Stomach (tissue), 9 donors: ENCODE results near the gene HTN1. TPM values are rescaled to one million over a fixed set of nuclear protein-coding genes. Genes with fewer than 3 reads are reported as not detected.

Source experiments
- DNase-seq, 2 donors: peaks; one replicate each; pipeline versions ENCODE4 v3.0.0 to v3.0.0-alpha.2; 2013 to 2019
- H3K27ac ChIP-seq, 5 donors: fragments of 200-600 bp in 4 of 5; sonication (generic) in 4 of 5; one replicate each; pipeline ENCODE4 v1.5.1; 2013 to 2019; ENCODE audit warnings: mild to moderate bottlenecking in 1 of 5, moderate library complexity in 1 of 5
- H3K27me3 ChIP-seq, 3 donors: fragments of 200-600 bp; sonication (generic); one replicate each; pipeline ENCODE4 v1.5.1; 2017 to 2019; ENCODE audit warnings: mixed run types in 1 of 3
- H3K36me3 ChIP-seq, 4 donors: fragments of 200-600 bp; sonication (generic); 1 replicate in 3 of 4; 2 replicates in 1 of 4; pipeline ENCODE4 v1.5.1; 2016 to 2019
- H3K4me1 ChIP-seq, 4 donors: fragments of 200-600 bp; sonication (generic); one replicate each; pipeline ENCODE4 v1.5.1; 2016 to 2019
- H3K4me3 ChIP-seq, 4 donors: fragments of 200-600 bp; sonication (generic) in 3 of 4; one replicate each; pipeline ENCODE4 v1.5.1; 2016 to 2019; ENCODE audit warnings: mild to moderate bottlenecking in 1 of 4
- H3K9me3 ChIP-seq, 4 donors: fragments of 200-600 bp; sonication (generic); one replicate each; pipeline ENCODE4 v1.5.1; 2016 to 2019
- CTCF ChIP-seq, 7 experiments: fragments of 450-650 bp in 4 of 7; fragments of 200-600 bp in 3 of 7; sonication (generic) in 3 of 7; IDR thresholded peaks; one replicate each; pipeline ENCODE4 v1.5.1; 2016 to 2019; ENCODE audit warnings: antibody characterized with exemption in 7 of 7, control low read depth in 2 of 7, mild to moderate bottlenecking in 1 of 7
- EP300 ChIP-seq: sonication (generic); formaldehyde crosslinking; IDR thresholded peaks from one replicate; pipeline ENCODE4 v1.6.1; 2017; ENCODE audit warnings: antibody characterized with exemption
- POLR2A ChIP-seq, 4 donors: fragments of 450-650 bp; IDR thresholded peaks; one replicate each; pipeline ENCODE4 v1.6.1; 2016; ENCODE audit warnings: antibody characterized with exemption in 4 of 4, control low read depth in 2 of 4, mild to moderate bottlenecking in 1 of 4, moderate library complexity in 1 of 4
- POLR2AphosphoS5 ChIP-seq, 3 donors: sonication (generic); formaldehyde crosslinking; IDR thresholded peaks; one replicate each; pipeline ENCODE4 v1.6.1; 2016; ENCODE audit warnings: antibody characterized with exemption in 3 of 3
- WGBS, 5 donors: extraction: QIAGEN DNeasy Blood & Tissue Kit in 3 of 5; methylation state at CpG; one replicate each; pipeline versions ENCODE4 v1.1.5 to v1.1.7; 2013 to 2018; 5-methylcytosine and 5-hydroxymethylcytosine counted together
- intact Hi-C: fragments of 100-400 bp; cut with DNase I; formaldehyde crosslinking; loops from one replicate; pipeline ENCODE4 v1.15.1; 2023; ENCODE audit warnings: low total_unique reads
- polyA plus RNA-seq, 3 donors: library from polyadenylated mRNA; stranded (reverse); fragments of 200-250 nt; gene quantifications; one replicate each; pipeline ENCODE4 v1.2.3, GENCODE V29; 2013
- total RNA-seq, 5 donors: library from RNA; depleted of rRNA; stranded (reverse); fragments of >200 nt; gene quantifications; one replicate each; pipeline versions ENCODE4 v1.1.0 to v1.2.3, GENCODE V29; 2014 to 2016
- donor health status: healthy with polysubstance abuse.
- donor health status: Bipolar disorder and iron deficiency.
- donor health status: healthy.

The HTN1 gene
- total and polyA plus RNA-seq, 8 donors: not detected

- Histone ChIP-seq H3K36me3 (no peaks in the 10 kb centered on the region), H3K27ac (no peak overlapping the region), H3K27me3 (no peaks in the 10 kb centered on the region), H3K4me1 (no peaks in the 10 kb centered on the region), H3K4me3 (no peak overlapping the region), H3K9me3 (no peaks in the 10 kb centered on the region)
- WGBS, 5 donors: 82 to 91% (median 87%) methylated on average over 3 of the region's 3 CpGs
- intact Hi-C loops: no loop called here
- DNase-seq: no peak
- no peak for TF ChIP-seq POLR2A (IDR thresholded peaks at IDR 0.05)
- no peak for TF ChIP-seq POLR2AphosphoS5 (IDR thresholded peaks at IDR 0.05)
- TF ChIP-seq EP300: no peak
- TF ChIP-seq CTCF (IDR thresholded peaks at IDR 0.05): no peak
Measured at GRCh38 chr4:70099206-70099605, 49.0 kb downstream of the HTN1 start.

Other genes with a start within 250 kb of the HTN1 start
- 10 to 100 TPM in 1 of 5 donors, 1 to 10 TPM in 1, under 1 TPM in 1, not detected in 2; 0.87 to 52.1 (median 3.5) TPM for gene SULT1E1, start 190.3 kb upstream of the HTN1 start, total RNA-seq
- 1 to 10 TPM in 1 of 3 donors, under 1 TPM in 2; 0.62 to 3.2 (median 0.68) TPM for gene SULT1E1, start 190.3 kb upstream of the HTN1 start, polyA plus RNA-seq
- gene CSN1S1, start 119.4 kb upstream of the HTN1 start, total RNA-seq: not detected
- gene CSN1S1, start 119.4 kb upstream of the HTN1 start, polyA plus RNA-seq: under 1 TPM in 1 of 3 donors, not detected in 2; 0.50 TPM
- not detected for gene CSN2, start 84.7 kb upstream of the HTN1 start, total RNA-seq
- gene CSN2, start 84.7 kb upstream of the HTN1 start, polyA plus RNA-seq: not detected
- not detected for gene STATH, start 54.5 kb upstream of the HTN1 start, total RNA-seq
- gene STATH, start 54.5 kb upstream of the HTN1 start, polyA plus RNA-seq: not detected
- gene HTN3, start 22.0 kb upstream of the HTN1 start, total RNA-seq: not detected
- gene HTN3, start 22.0 kb upstream of the HTN1 start, polyA plus RNA-seq: not detected
- not detected for gene PRR27, start 103.8 kb downstream of the HTN1 start, total RNA-seq
- not detected for gene PRR27, start 103.8 kb downstream of the HTN1 start, polyA plus RNA-seq
- 1 to 10 TPM in 1 of 5 donors, under 1 TPM in 1, not detected in 3; 0.37 to 7.1 TPM for gene ODAM, start 145.3 kb downstream of the HTN1 start, total RNA-seq
- 10 to 100 TPM; 11.9 to 20.3 (median 15.9) TPM for gene ODAM, start 145.3 kb downstream of the HTN1 start, polyA plus RNA-seq
- gene FDCSP, start 175.7 kb downstream of the HTN1 start, total RNA-seq: not detected
- 10 to 100 TPM in 1 of 3 donors, not detected in 2; 46.5 TPM for gene FDCSP, start 175.7 kb downstream of the HTN1 start, polyA plus RNA-seq
- gene CSN3, start 192.2 kb downstream of the HTN1 start, total RNA-seq: not detected
- not detected for gene CSN3, start 192.2 kb downstream of the HTN1 start, polyA plus RNA-seq